H1 (cell line): ENCODE data around the gene FAAH.

ENCODE experiments used
- ATF2 ChIP-seq: IDR thresholded peaks from 2 replicates; pipeline ENCODE4 v1.6.1; 2012; ENCODE audit warnings: low read length, inconsistent platforms
- CTCF ChIP-seq, 3 experiments: IDR thresholded peaks; 1 replicate in 2 of 3; 2 replicates in 1 of 3; pipeline versions ENCODE4 v1.5.1 to v1.6.1; 2011; ENCODE audit warnings: low read length in 3 of 3, mild to moderate bottlenecking in 3 of 3, inconsistent platforms in 2 of 3, low read depth in 1 of 3, moderate library complexity in 1 of 3; ENCODE audit not compliant: insufficient read depth in 1 of 3; ENCODE audit errors: control extremely low read depth in 1 of 3
- EGR1 ChIP-seq: IDR thresholded peaks from 2 replicates; pipeline ENCODE4 v1.6.1; 2011; ENCODE audit warnings: low read depth, low read length, borderline replicate concordance
- EP300 ChIP-seq, 2 experiments: IDR thresholded peaks; 1 replicate in 1 of 2; 2 replicates in 1 of 2; pipeline ENCODE4 v1.6.1; 2011 to 2012; ENCODE audit warnings: low read depth in 2 of 2, low read length in 2 of 2, mild to moderate bottlenecking in 2 of 2, borderline replicate concordance in 1 of 2, inconsistent platforms in 1 of 2, moderate library complexity in 1 of 2
- EZH2 ChIP-seq: fragments of 200-600 bp; sonication (generic); IDR thresholded peaks from 2 replicates; pipeline ENCODE4 v1.7.1; 2012; ENCODE audit warnings: low read depth, mild to moderate bottlenecking, moderate library complexity, low read length, inconsistent platforms; ENCODE audit not compliant: severe bottlenecking
- POLR2A ChIP-seq, 2 experiments: IDR thresholded peaks; 1 replicate in 1 of 2; 2 replicates in 1 of 2; pipeline ENCODE4 v1.6.1; 2011; ENCODE audit warnings: low read depth in 2 of 2, low read length in 2 of 2, mild to moderate bottlenecking in 2 of 2; ENCODE audit errors: control extremely low read depth in 1 of 2
- TAF1 ChIP-seq: IDR thresholded peaks from 2 replicates; pipeline ENCODE4 v1.6.1; 2011; ENCODE audit warnings: mild to moderate bottlenecking, low read depth, low read length

GRCh38 chr1:46410156-46411009 lies 16.3 kb downstream of the FAAH start:
- no peak for TF ChIP-seq CTCF (IDR thresholded peaks at IDR 0.05; ENCODE audit: control extremely low read depth in 1 of 3, insufficient read depth in 1 of 3, low read depth in 1 of 3, low read length in 3 of 3)
- no peak for TF ChIP-seq ATF2
- no peak for TF ChIP-seq TAF1
- TF ChIP-seq EP300 (IDR thresholded peaks at IDR 0.05; ENCODE audit: borderline replicate concordance in 1 of 2, low read depth in 2 of 2, low read length in 2 of 2), result no peak
- TF ChIP-seq EZH2, result no peak
- TF ChIP-seq EGR1, result no peak
- no peak for TF ChIP-seq POLR2A (IDR thresholded peaks at IDR 0.05; ENCODE audit: control extremely low read depth in 1 of 2, low read depth in 2 of 2, low read length in 2 of 2)
